ENCODE measurements around the gene TLE7.

TLE7 gene

GRCh38 chr16:71432906-71433305 lies 8.9 kb downstream of the TLE7 start:
- H3K4me3 ChIP-seq (IDR thresholded peaks at IDR 0.05; ENCODE audit: insufficient read depth, low read depth, low read length) = no peak overlapping the region

GRCh38 chr16:71431991-71432390 lies 9.9 kb downstream of the TLE7 start:
- no peak for TF ChIP-seq CTCF (conservative IDR thresholded peaks at IDR 0.05; ENCODE audit: low read depth, low read length)
- no peak overlapping the region for H3K27ac ChIP-seq

More at GRCh38 chr16:71432906-71433305, 8.9 kb downstream of the TLE7 start:
- Histone ChIP-seq H3K4me1 (ENCODE audit: low read depth, poor library complexity, severe bottlenecking) (no peaks in the 10 kb centered on the region), H3K79me2 (ENCODE audit: insufficient read depth, low read depth) (no peaks in the 10 kb centered on the region), H2AFZ (ENCODE audit: low read depth) (no peak overlapping the region), H4K20me1 (ENCODE audit: insufficient read depth) (no peaks in the 10 kb centered on the region), H3K36me3 (ENCODE audit: insufficient read depth) (no peaks in the 10 kb centered on the region), H3K9ac (no peak overlapping the region), H3K27ac (no peak overlapping the region), H3K27me3 (ENCODE audit: insufficient read depth, low read depth) (no peaks in the 10 kb centered on the region), H3K4me2 (no peak overlapping the region)
- no peak for TF ChIP-seq CTCF (conservative IDR thresholded peaks at IDR 0.05; ENCODE audit: low read depth, low read length)

GRCh38 chr16:71431176-71431575 lies 10.7 kb downstream of the TLE7 start:
- Histone ChIP-seq H2AFZ (ENCODE audit: low read depth) (no peak overlapping the region), H3K4me2 (no peak overlapping the region), H3K79me2 (ENCODE audit: insufficient read depth, low read depth) (no peaks in the 10 kb centered on the region), H3K27me3 (ENCODE audit: insufficient read depth, low read depth) (no peaks in the 10 kb centered on the region), H3K36me3 (ENCODE audit: insufficient read depth) (no peaks in the 10 kb centered on the region), H3K9ac (no peak overlapping the region), H3K4me3 (IDR thresholded peaks at IDR 0.05; ENCODE audit: insufficient read depth, low read depth, low read length) (no peak overlapping the region), H3K4me1 (ENCODE audit: low read depth, poor library complexity, severe bottlenecking) (no peaks in the 10 kb centered on the region), H4K20me1 (ENCODE audit: insufficient read depth) (no peaks in the 10 kb centered on the region), H3K27ac (no peak overlapping the region)
- TF ChIP-seq CTCF (conservative IDR thresholded peaks at IDR 0.05; ENCODE audit: low read depth, low read length) = no peak

More at GRCh38 chr16:71431991-71432390, 9.9 kb downstream of the TLE7 start:
- H3K36me3 ChIP-seq (ENCODE audit: insufficient read depth) = no peaks in the 10 kb centered on the region
- no peak overlapping the region for H2AFZ ChIP-seq (ENCODE audit: low read depth)
- H4K20me1 ChIP-seq (ENCODE audit: insufficient read depth) = no peaks in the 10 kb centered on the region
- H3K4me3 ChIP-seq (IDR thresholded peaks at IDR 0.05; ENCODE audit: insufficient read depth, low read depth, low read length) = no peak overlapping the region
- H3K27me3 ChIP-seq (ENCODE audit: insufficient read depth, low read depth) = no peaks in the 10 kb centered on the region
- no peak overlapping the region for H3K4me2 ChIP-seq
- H3K4me1 ChIP-seq (ENCODE audit: low read depth, poor library complexity, severe bottlenecking) = no peaks in the 10 kb centered on the region
- H3K9ac ChIP-seq = no peak overlapping the region
- H3K79me2 ChIP-seq (ENCODE audit: insufficient read depth, low read depth) = no peaks in the 10 kb centered on the region

- H3K27me3 ChIP-seq (ENCODE audit: insufficient read depth, low read depth) = no peaks in the 10 kb centered on the region
- H3K4me2 ChIP-seq = no peak overlapping the region
- H3K36me3 ChIP-seq (ENCODE audit: insufficient read depth) = no peaks in the 10 kb centered on the region
- H3K9ac ChIP-seq = no peak overlapping the region
- H3K4me1 ChIP-seq (ENCODE audit: low read depth, poor library complexity, severe bottlenecking) = no peaks in the 10 kb centered on the region
- H3K27ac ChIP-seq = no peak overlapping the region
- TF ChIP-seq CTCF (conservative IDR thresholded peaks at IDR 0.05; ENCODE audit: low read depth, low read length) = no peak
- no peak overlapping the region for H3K4me3 ChIP-seq (IDR thresholded peaks at IDR 0.05; ENCODE audit: insufficient read depth, low read depth, low read length)
- no peak overlapping the region for H2AFZ ChIP-seq (ENCODE audit: low read depth)
- no peaks in the 10 kb centered on the region for H3K79me2 ChIP-seq (ENCODE audit: insufficient read depth, low read depth)
- no peaks in the 10 kb centered on the region for H4K20me1 ChIP-seq (ENCODE audit: insufficient read depth)
These were observed 11.1 kb downstream of the TLE7 start for GRCh38 chr16:71430744-71431143.

Measured in KMS-11 (cell line).